Spleen (tissue), 7 donors: ENCODE measurements around the gene GNA14.

Source experiments
- CTCF ChIP-seq, 11 experiments: fragments of 200-600 bp in 7 of 11; fragments of 450-650 bp in 4 of 11; sonication (generic) in 4 of 11; IDR thresholded peaks in 8 of 11; conservative IDR thresholded peaks in 3 of 11; 1 replicate in 7 of 11; 2 replicates in 4 of 11; pipeline versions ENCODE4 v1.4.0 to v1.8.0; 2016 to 2021; ENCODE audit warnings: antibody characterized with exemption in 11 of 11, inconsistent platforms in 4 of 11, mild to moderate bottlenecking in 1 of 11
- POLR2AphosphoS5 ChIP-seq, 3 donors: sonication (generic); formaldehyde crosslinking; IDR thresholded peaks; one replicate each; pipeline ENCODE4 v1.5.1; 2017; ENCODE audit warnings: antibody characterized with exemption in 3 of 3
- donor health status: DM: no; HTN: no; CAD: no; lungs with moderate emphysema.
- donor health status: DM: no; HTN: no; CAD: no.
- donor health status: DM: no; HTN: no; CAD: no.

DNA sequence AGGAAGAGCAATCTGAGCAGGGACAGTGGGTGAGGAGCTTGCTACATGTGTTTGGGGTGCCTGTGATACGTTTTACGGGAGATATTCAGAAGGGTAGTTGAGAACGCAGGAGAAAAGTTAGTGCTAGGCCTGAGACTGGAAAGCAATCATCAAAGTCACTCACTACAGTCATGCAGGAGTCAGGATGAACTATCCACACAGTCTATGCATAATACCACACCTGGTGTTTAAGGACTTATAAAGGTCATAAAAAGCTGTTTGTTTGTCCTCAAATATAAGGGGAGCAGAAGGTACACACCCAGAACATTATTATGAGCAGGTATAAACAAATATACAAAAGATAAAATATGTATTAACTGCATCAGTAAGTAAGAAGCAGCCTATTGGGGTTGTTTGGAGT, 176.6 kb downstream of the GNA14 start:
- TF ChIP-seq POLR2AphosphoS5 (IDR thresholded peaks at IDR 0.05) (no peak), CTCF (IDR thresholded peaks at IDR 0.05 in 8 of 11, conservative IDR thresholded peaks at IDR 0.05 in 3 of 11) (no peak)
